GM18951 (cell line): ENCODE results near the gene SIRT3.
"Not testable (repeated sequence)": the region's sequence is repeated elsewhere in the genome, so short reads cannot be mapped to it uniquely, and the experiment has no call there.

Source experiments
- POLR2A ChIP-seq: IDR thresholded peaks from 4 replicates; pipeline ENCODE4 v1.6.1; 2011; ENCODE audit warnings: mild to moderate bottlenecking; ENCODE audit not compliant: insufficient read length, insufficient read depth; ENCODE audit errors: extremely low read depth
- in situ Hi-C: fragments of 300-500 bp; cut with MboI; formaldehyde crosslinking; loops from one replicate; pipeline ENCODE4 v1.12.0; 2022; ENCODE audit warnings: low sequenced_read_pairs, mixed read lengths, inconsistent platforms; ENCODE audit not compliant: unreplicated experiment

SIRT3 gene

DNA sequence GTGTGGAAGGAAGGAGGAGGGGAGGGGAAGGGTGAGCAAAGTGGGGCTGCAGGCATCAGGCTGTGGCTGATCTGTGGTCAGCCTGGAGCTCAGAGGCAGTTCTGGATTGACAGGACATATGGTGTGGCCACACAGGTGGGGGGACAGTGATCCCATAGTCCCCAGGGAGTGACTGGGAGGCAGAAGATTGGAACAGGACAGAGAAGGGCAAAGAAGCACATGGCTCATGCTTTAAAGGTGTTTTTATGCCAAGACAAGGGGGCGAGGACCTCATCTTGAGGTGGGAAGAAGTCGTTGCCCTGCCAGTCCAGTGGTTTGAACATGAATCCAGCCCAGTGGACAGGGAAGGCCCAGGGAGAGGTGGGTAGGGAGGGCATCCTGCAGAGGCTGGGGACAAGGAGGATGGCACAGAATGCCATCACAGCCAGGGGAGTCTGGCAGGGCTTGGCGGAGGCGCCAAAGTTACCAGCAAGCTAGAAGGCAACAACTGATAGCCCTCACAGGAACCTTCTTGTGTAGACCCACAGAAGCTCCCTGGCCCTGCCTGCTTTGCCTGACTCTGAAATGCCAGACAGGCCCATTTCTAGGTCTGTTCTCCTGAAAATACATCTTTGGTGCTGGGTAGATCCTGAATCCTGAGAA lies 32.1 kb downstream of the SIRT3 start:
- TF ChIP-seq POLR2A = no peak
- in situ Hi-C loops = no loop called here

DNA sequence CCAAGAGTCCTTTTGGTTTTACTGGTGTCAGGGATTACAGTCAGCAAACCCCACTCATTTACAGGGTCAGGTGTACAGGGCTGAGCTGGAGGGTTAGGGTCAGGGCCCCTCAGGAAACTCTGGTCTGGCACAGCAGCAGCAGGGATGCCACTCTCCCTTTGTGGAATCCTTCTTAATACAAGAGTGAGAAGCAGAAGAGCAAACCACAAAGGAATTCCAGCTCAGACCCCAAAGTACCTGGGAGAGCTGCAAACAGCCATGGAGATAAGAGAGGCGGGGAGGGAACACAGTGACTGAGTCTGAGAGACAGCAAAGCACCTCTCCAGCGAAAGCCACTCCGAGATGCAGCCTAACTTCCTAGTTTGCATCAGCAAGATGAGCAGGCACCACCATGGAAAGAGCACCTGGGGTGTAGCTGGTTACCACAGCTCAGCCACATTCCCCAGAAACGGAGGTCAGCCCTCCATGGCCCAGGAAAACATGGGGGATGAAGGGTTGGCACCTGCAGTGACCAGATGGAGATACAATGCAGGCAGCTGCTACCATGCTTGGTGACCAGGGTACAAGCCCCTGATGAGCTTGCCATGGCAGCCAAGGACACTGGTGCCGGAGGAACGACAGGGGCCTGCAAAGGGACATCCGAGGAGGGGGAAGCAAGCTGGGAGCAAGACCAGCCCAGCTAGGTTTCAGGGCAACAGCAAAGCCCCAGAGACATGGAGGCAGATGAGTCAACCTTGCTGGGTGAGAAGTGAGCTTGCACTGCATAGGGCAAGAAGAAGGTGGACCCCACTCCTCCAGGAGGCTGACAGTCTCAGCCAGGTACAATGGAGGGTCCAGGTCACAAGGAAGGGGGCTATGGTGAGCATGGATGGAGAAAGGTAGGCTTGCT lies 32.8 kb downstream of the SIRT3 start:
- in situ Hi-C loops = no loop called here
- TF ChIP-seq POLR2A = no peak

DNA sequence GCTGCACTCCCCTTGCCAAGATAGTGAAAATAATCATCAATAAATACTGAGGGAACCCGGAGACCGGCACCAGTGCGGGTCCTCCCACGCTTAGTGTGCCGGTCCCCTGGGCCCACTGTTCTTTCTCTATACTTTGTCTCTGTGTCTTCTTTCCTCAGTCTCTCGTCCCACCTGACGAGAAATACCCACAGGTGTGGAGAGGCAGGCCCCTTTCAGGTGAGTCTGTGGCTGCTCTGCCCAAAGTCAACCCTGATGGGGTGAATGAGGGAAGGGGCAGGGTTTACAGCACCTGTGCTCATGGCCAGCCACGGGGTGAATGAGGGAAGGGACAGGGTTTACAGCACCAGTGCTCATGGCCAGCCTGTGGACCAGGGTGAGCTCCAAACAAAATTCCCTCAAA lies 33.7 kb downstream of the SIRT3 start:
- in situ Hi-C loops = no loop called here
- TF ChIP-seq POLR2A = no peak

DNA sequence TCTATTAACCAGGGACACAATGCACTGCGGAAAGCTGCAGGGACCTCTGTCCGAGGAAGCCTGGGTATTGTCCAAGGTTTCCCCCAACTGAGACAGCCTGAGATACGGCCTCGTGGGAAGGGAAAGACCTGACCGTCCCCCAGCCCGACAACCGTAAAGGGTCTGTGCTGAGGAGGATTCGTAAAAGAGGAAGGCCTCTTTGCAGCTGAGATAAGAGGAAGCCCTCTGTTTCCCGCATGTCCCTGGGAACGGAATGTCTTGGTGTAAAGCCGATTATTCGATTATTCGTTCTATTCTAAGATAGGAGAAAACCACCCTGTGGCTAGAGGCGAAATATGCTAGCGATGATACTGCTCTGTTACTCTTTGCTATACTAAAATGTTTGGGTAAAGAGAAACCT lies 34.2 kb downstream of the SIRT3 start:
- in situ Hi-C loops = no loop called here

DNA sequence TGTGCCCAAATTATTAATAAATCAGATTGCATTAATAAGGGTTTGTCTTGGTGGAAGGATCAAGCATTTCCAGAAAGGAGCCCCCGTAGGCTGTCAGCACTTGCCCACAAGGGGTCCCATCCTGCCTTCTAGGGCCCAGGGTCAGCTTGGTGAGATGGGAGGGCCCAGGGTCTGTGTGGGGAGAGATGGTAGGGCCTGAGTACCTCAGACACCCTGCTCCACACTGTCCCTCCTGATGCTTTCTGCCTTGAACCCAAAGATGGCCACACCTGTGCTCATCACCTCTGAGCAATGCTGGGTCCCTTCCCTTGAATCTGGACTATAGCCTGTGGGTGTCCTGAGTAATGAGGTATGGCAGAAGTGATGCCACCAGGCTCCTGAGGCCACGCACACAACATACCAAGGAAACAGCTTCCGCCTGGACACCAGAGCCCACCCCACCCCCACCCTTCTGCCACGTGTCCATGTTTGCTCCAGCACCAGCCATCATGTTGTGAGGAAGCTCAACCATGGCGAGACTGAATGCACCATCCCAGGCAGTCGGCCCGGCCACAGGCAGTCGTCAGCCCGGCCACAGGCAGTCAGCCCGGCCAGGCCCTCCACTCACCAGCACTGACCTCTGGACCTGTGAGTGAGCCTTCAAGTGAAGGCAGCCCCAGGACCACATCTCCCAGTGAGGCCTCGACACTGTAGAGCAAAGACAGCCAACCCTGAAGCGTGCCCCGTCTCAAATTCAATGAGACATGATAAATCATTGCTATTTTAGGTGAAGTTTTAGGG lies 35.7 kb downstream of the SIRT3 start:
- in situ Hi-C loops = no loop called here
- TF ChIP-seq POLR2A = no peak

More for the DNA sequence above, 34.2 kb downstream of the SIRT3 start:
- no peak for TF ChIP-seq POLR2A

DNA sequence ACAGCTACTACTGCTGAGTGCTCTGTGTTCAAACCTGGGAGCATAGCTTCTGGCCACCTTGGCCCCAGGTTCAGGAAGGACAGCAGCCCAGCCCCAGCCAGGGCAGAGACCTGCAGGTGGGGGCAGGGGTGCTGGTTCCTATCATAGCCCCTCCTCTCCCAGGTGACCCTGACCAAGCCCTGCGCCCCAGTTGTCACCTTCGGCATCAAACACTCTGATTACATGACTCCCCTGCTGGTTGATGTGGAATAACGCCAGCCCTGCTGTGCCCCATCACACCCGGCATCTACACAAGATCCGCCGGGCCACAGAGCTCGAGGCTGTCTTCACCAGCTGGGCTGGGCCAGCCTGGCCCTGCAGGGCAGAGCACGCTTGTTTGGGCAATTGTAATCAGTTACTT lies 36.4 kb downstream of the SIRT3 start:
- TF ChIP-seq POLR2A = no peak
- in situ Hi-C loops = no loop called here

DNA sequence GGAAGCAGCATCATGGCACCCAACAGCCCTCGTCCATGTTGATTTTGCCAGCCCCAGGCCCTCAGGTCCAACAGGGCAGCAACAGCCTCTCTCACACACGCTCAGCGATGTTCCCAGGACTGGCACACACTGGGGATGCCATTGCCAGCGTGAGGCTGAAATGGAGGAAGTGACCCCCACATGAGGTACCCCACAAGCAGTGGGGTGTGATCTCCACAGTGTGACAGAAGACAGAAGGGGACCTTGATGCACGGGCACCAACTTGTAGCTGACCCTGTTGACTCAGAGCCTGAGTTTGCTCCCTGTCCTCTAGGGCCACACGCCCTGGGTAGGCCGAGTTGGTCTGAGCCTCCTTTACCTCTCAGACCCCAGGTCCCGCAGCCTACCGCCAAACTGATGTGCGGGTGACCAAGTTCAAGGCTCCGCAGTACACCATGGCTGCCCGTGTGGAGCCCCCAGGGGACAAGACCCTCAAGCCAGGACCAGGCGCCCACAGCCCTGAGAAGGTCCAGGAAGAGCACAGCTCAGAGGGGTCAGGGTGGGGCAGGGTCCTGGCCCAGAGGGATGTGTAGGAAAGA lies 37.0 kb downstream of the SIRT3 start:
- in situ Hi-C loops = no loop called here
- no peak for TF ChIP-seq POLR2A

DNA sequence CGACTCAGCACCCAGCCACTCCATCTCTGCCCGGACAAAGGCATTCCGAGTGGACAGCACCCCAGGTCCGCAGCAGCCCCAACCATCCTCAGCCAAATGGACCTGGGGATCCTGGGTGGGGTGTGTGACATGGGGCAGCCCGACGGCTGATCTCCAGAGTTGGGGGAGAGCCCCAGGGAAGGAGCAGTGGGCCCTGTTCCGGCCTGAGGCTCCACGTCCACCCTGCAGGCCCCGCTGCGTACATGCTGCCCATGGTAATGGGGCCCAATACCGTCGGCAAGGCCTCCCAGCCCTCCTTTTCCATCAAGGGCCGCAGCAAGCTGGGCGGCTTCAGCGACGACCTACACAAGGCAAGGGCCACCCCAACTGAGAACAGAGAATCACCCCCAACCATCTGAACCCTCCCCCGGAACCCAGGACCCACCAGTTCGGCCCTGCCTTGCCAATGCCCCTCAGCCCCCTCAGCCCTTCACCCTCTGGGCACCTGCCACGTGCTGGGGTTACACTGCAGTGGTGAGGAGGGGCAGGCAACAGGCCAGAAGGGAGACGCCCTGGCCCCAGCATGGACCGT lies 37.8 kb downstream of the SIRT3 start:
- in situ Hi-C loops = no loop called here
- TF ChIP-seq POLR2A = no peak

DNA sequence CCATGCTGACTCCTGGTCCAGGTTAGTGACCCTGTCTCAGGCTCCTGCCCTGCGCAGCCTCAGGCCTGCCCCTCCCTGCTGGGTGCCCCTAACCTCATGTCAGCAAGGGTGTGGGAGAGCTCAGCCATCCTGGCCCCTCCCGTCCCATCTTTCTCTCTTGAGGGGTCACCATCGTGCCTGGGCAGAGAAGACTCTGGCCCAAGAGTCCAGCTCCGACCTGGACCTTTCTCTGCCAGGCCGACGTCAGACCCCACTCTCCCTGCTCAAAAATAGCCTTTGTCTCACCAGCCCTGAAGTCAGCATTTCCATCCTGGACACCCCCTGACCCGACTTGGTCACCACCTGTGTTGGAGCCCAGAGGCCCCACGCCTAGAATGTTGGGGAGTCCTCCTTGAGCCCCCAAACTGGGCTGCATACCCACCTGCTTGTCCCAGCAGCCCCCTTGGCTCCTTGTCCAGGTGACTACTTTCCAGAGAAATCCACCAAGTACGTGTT lies 38.4 kb downstream of the SIRT3 start:
- TF ChIP-seq POLR2A = no peak
- in situ Hi-C loops = no loop called here

DNA sequence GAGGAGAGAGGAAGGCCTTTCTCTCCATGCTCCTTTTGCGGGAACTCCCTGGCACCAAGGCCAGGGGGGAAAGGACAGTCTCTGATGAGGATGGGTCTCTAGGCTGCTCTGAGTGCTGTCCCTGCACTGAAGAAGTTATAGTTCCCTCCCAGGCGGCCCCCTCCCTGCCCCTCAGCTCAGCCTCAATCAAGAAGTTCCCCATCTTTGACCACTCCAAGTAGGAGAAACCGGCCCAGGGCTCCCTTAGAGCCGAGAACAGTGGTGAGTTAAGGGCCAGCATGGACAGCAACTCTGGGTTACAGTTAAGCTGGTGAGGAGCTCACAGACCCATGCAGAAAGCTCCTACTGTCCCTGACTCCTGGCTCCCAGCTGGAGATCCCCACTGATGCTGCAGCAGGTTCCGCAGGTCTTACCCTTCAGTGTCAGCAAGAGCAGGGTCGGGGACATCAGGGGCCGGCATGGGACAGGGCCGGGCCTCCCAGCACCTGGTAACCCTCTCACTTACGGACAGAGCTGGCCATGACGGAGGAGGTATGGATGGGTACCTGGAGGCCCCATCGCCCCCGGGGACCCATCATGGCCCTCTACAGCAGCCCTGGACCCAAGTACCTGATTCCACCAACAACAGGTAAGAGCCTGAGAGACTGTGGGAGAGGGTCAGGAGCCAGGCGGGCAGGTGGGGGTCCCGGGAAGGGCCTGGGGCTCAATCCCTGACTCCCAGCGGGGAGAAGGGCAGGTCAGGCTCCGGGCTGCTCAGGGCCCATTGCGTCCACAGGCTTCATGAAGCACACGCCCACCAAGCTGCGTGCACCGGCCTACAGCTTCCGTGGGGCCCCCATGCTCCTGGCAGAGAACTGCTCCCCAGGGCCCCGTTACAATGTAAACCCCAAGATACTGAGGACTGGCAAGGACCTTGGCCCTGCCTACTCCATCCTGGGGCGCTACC lies 39.1 kb downstream of the SIRT3 start:
- no peak for TF ChIP-seq POLR2A
- in situ Hi-C loops = no loop called here

DNA sequence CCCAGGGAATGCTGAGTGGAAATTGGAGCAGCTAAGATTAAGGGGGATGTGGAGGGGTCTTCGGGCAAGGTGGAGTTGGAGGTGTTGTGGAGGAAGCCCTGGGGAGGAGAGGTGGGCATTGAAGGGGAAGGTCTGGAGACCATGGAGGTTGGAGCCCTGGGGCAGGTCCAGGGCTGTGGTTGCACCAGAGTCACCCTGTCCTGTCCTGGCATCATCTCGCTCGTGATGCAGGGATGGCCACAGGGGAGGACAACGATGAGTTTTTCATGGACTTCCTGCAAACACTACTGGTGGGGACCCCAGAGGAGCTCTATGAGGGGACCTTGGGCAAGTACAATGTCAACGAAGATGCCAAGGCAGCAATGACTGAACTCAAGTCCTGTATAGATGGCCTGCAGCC lies 42.7 kb downstream of the SIRT3 start:
- in situ Hi-C loops = not testable (repeated sequence)

DNA sequence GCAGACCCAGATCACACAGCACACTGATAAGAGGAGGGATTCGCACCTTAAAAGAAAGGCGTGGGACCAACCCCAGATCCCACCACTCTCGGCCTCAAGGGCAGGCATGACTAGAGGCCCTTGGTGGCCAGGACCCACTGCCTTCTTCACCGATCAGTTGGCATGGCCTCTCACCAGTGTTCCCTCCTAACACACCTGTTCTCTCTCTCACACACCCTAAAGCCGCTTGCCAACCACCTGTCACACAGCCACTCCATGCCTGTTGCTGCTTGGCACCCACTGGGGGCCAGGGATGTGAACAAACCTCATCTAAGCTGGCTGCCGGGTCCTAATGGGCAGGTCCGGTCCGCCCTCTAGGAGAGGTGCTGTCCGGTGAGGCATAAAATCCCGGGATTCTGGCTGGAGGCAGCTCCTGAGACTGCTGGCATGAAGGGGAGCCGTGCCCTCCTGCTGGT lies 43.4 kb downstream of the SIRT3 start, which contains the start of gene SCGB1C1:
TSS of gene SCGB1C1 (plus strand) at position 405 of the 455 bp plus-strand sequence. CDS start at position 427, 22 bp downstream.
- in situ Hi-C loops = not testable (repeated sequence)

DNA sequence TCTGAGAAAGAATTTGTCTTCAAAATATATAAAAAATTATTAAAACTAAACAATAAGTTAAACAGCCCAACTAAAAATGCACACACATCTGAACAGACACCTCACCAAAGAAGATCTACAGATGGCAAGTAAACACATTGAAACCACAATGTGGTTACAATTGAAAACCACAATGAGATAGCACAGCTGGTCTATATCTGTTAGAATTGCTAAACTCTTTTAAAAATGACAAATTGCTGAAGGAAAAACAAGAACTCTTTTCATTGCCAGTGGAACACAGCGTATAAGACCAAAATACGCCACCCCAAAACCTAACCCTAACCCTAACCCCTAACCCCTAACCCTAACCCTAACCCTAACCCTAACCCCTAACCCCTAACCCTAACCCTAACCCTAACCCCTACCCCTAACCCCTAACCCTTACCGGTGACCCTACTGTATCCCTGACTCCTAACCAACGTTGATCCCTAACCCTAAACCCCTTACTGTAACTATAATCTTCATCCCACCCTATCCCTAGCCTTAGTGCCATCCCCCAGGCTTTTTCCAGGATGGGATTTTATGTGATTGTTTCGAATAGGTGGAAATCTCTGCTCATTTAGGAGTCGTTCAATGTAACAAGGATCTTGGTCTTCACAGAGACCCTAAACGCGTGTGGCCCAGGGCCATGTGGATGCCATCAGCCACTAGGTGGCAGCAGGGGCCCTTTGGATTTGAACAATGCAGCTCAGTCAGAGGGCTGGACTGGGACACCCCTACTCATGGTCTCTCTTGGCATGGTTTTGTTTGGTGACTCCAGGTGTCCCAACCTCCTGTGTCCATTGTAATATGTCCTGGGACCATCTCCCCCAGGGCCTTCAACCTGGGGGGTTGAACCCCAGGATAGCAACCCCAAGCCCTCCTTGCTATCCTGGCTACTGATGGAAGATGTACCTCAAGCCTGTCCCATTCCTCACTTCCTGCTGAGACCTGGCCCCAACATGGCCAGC lies 44.4 kb downstream of the SIRT3 start:
- in situ Hi-C loops = not testable (repeated sequence)

DNA sequence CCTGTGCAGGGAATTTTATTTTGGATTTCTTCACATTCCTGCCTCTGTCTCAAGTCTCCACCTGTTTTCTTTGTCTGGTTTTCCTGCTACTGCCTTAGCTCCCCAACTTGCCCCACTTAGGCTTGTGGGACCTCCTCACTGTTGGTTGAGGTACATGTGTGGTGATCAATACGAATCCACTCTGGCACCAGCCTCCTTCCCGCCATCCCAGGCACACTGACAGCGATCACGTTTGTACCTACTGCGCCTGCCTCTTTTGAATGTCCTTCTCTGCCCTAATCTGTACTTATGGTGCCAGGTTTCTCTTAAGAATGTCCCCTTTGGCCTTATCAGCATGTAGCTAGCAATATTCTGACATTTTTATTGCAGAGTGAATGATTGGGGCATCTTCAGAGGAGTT lies 45.6 kb downstream of the SIRT3 start:
- in situ Hi-C loops = not testable (repeated sequence)

DNA sequence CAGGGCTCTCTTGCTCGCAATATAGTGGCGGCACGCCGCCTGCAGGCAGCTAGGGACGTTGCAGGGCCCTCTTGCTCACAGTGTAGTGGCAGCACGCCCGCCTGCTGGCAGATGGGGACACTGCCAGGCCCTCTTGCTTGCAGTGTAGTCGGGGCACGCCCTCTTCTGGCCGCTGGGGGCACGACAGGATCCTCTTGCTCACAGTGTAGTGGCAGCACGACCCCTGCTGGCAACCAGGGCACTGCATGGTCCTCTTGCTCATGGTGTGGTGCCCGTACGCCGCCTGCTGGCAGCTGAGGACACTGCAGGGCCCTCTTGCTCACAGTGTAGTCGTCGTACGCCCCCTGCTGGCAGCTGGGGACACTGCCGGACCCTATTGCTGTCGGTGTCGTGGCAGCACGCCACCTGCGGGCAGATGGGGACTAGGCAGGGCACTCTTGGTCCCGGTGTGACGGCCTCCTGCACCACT lies 46.3 kb downstream of the SIRT3 start:
- in situ Hi-C loops = not testable (repeated sequence)
